Common myeloid progenitor, CD34-positive (primary cell): ENCODE measurements around the gene PHF2.

Experiments
- CTCF ChIA-PET: fragments of 350-600 bp; sonication (Branson Sonifier 250); formaldehyde crosslinking; loops from one replicate; lab custom pipeline; 2021; ENCODE audit warnings: antibody characterized with exemption; lab: Charles Lee
- POLR2A ChIA-PET: fragments of 350-600 bp; sonication (Branson Sonifier 250); formaldehyde crosslinking; loops from one replicate; lab custom pipeline; 2021; ENCODE audit warnings: antibody characterized with exemption; lab: Charles Lee
- DNase-seq, 3 donors: peaks; one replicate each; pipeline versions ENCODE4 v3.0.0 to v3.0.0-alpha.2; 2013
- H3K27ac ChIP-seq, 2 experiments: 1 replicate in 1 of 2; 2 replicates in 1 of 2; pipeline ENCODE4 v1.7.0; 2013; ENCODE audit warnings: inconsistent platforms in 2 of 2, low read length in 2 of 2, mild to moderate bottlenecking in 2 of 2, low read depth in 1 of 2, moderate library complexity in 1 of 2; ENCODE audit not compliant: severe bottlenecking in 2 of 2, insufficient read depth in 1 of 2, poor library complexity in 1 of 2
- H3K27me3 ChIP-seq, 5 experiments: replicated peaks in 2 of 5; 1 replicate in 3 of 5; 2 replicates in 2 of 5; pipeline versions ENCODE4 v1.6.1 to v1.7.0; 2013; ENCODE audit warnings: low read length in 4 of 5, mild to moderate bottlenecking in 2 of 5, moderate library complexity in 2 of 5, inconsistent platforms in 1 of 5; ENCODE audit not compliant: insufficient read depth in 5 of 5, control insufficient read depth in 4 of 5
- H3K36me3 ChIP-seq, 4 experiments: 1 replicate in 2 of 4; 2 replicates in 2 of 4; pipeline versions ENCODE4 v1.6.1 to v1.7.0; 2013; ENCODE audit warnings: low read length in 3 of 4, control low read depth in 1 of 4, mild to moderate bottlenecking in 1 of 4; ENCODE audit not compliant: control insufficient read depth in 4 of 4, insufficient read depth in 4 of 4
- H3K4me1 ChIP-seq, 4 experiments: 1 replicate in 3 of 4; 2 replicates in 1 of 4; pipeline versions ENCODE4 v1.6.1 to v1.7.1; 2013; ENCODE audit warnings: low read length in 3 of 4, mild to moderate bottlenecking in 3 of 4, control low read depth in 1 of 4, inconsistent platforms in 1 of 4, moderate library complexity in 1 of 4; ENCODE audit not compliant: control insufficient read depth in 4 of 4, insufficient read depth in 4 of 4; ENCODE audit errors: control extremely low read depth in 1 of 4
- H3K4me3 ChIP-seq, 7 experiments: 1 replicate in 4 of 7; 2 replicates in 3 of 7; pipeline versions ENCODE4 v1.5.1 to v1.7.0; 2013; ENCODE audit warnings: mild to moderate bottlenecking in 7 of 7, low read length in 6 of 7, moderate library complexity in 6 of 7, inconsistent platforms in 2 of 7, low read depth in 2 of 7, control low read depth in 1 of 7; ENCODE audit not compliant: insufficient read depth in 4 of 7, control insufficient read depth in 1 of 7; ENCODE audit errors: extremely low read depth in 1 of 7
- H3K9me3 ChIP-seq, 5 experiments: 1 replicate in 4 of 5; 2 replicates in 1 of 5; pipeline versions ENCODE4 v1.6.1 to v1.7.1; 2013; ENCODE audit warnings: low read length in 4 of 5, mild to moderate bottlenecking in 2 of 5, inconsistent platforms in 1 of 5, low read depth in 1 of 5, moderate library complexity in 1 of 5; ENCODE audit not compliant: control insufficient read depth in 4 of 5, insufficient read depth in 2 of 5; ENCODE audit errors: control extremely low read depth in 1 of 5
- WGBS: methylation state at CpG from one replicate; pipeline ENCODE4 v1.1.5; 2013; ENCODE audit not compliant: insufficient coverage; 5-methylcytosine and 5-hydroxymethylcytosine counted together

Gene PHF2

DNA sequence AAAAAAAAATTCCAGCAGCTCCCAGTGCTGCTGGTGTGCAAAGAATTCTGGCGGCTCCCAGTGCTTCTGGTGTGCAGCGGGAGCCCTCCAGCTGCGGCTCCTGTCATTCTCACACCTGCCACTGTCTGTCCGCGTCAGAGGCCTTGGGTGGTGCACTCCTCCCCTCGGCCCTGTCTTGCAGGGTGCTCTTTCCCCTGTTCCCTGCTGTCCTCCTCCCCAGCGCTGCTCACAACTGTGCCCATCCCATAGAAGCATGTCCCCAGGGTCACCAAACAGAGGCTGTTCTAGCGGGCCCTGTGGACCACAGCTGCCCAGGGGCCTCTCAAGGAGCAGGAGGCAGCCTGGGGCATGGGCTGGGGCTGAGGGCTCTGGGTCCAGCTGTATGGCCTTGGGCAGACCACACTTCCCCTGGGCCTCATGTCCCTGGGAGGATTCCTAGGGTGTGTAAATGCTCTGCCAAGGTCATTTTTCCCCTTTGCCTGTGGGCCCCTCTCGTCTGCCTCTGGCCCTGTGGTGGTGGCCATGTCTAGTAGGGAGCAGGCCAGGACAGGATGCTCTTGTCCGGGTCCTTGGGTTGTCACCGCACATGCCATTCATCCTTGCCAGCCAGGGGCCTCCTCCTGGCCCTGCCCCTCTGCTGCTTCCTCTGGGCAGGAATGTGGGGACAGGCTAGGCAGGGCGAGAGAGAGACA lies 68.2 kb downstream of the PHF2 start:
- no peak overlapping the region for H3K4me3 ChIP-seq
- ChIA-PET CTCF (no interaction called here), POLR2A (no interaction called here)
- no peaks in the 10 kb centered on the region for H3K27me3 ChIP-seq
- DNase-seq, result no peak
- no peak overlapping the region for H3K27ac ChIP-seq
- H3K9me3 ChIP-seq, result peaks cover 0 to 7% (median under 1%) of the 10 kb centered on the region in 5 experiments
- WGBS, result 87% methylated on average over 9 of the region's 12 CpGs
- H3K4me1 ChIP-seq, result no peaks in the 10 kb centered on the region
- H3K36me3 ChIP-seq, result peaks cover 15 to 65% (median 35%) of the 10 kb centered on the region in 4 experiments

DNA sequence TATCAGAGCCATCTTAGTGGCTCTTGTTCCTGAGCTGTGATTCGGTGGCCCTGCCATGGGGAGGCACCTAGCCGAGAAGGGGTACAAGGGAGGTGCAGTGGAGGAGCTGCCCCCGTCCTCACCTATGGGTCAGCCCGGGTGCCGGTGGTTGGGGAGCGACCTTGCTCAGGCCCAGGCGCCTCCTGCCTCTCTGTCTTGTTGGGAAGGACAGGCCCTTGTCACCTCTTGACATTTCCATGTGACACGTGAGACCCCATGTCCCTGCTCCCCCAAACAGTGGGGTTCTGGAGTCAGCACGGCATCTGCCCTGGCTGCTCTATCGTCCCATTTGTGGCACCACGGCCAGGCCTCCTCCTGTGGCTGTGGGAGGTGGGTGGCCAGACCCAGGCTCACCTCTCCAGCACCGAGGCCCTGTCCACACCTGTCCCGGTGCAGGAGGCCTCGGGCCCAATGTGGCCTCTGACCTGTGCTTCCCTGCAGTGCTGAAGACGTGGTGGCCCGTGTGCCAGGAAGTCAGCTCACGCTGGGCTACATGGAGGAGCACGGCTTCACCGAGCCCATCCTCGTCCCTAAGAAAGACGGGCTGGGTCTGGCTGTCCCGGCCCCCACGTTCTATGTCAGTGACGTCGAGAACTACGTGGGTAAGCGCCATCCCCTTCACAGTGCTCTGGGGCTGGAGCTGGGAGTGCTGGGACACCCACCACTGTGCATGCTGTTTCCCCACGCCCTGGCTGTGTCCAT lies 68.9 kb downstream of the PHF2 start:
- DNase-seq, result no peak
- CTCF ChIA-PET, result no interaction called here
- Histone ChIP-seq H3K4me3 (no peak overlapping the region), H3K36me3 (peaks cover 17 to 66% (median 38%) of the 10 kb centered on the region in 4 experiments), H3K27ac (no peak overlapping the region), H3K9me3 (no peaks in the 10 kb centered on the region), H3K4me1 (no peaks in the 10 kb centered on the region), H3K27me3 (no peaks in the 10 kb centered on the region)
- 98% methylated on average over 28 of the region's 28 CpGs for WGBS
- POLR2A ChIA-PET, result no interaction called here

- H3K27me3 ChIP-seq, result no peaks in the 10 kb centered on the region
- peaks cover 17 to 66% (median 39%) of the 10 kb centered on the region in 4 experiments for H3K36me3 ChIP-seq
- no peaks in the 10 kb centered on the region for H3K4me1 ChIP-seq
- 96% methylated on average over 10 of the region's 12 CpGs for WGBS
- CTCF ChIA-PET, result no interaction called here
- no peaks in the 10 kb centered on the region for H3K9me3 ChIP-seq
- H3K27ac ChIP-seq, result no peak overlapping the region
- POLR2A ChIA-PET, result no interaction called here
- no peak for DNase-seq
- H3K4me3 ChIP-seq, result no peak overlapping the region
Measured at GRCh38 chr9:93645921-93646639, 69.7 kb downstream of the PHF2 start.

GRCh38 chr9:93646640-93647178 lies 70.3 kb downstream of the PHF2 start:
- POLR2A ChIA-PET, result no interaction called here
- H3K36me3 ChIP-seq, result peaks cover 16 to 68% (median 41%) of the 10 kb centered on the region in 4 experiments
- no peak for DNase-seq

GRCh38 chr9:93648181-93648580 lies 71.8 kb downstream of the PHF2 start:
- CTCF ChIA-PET, result no interaction called here
- H3K9me3 ChIP-seq, result no peaks in the 10 kb centered on the region
- H3K4me3 ChIP-seq, result no peak overlapping the region
- POLR2A ChIA-PET, result no interaction called here
- H3K27ac ChIP-seq, result no peak overlapping the region
- no peaks in the 10 kb centered on the region for H3K27me3 ChIP-seq
- WGBS, result 93% methylated on average over 4 of the region's 5 CpGs
- H3K36me3 ChIP-seq, result peaks cover 13 to 67% (median 49%) of the 10 kb centered on the region in 4 experiments
- DNase-seq, result no peak
- no peaks in the 10 kb centered on the region for H3K4me1 ChIP-seq

More at GRCh38 chr9:93646640-93647178, 70.3 kb downstream of the PHF2 start:
- Histone ChIP-seq H3K27ac (no peak overlapping the region), H3K4me1 (no peaks in the 10 kb centered on the region), H3K27me3 (no peaks in the 10 kb centered on the region), H3K4me3 (no peak overlapping the region), H3K9me3 (no peaks in the 10 kb centered on the region)
- CTCF ChIA-PET, result no interaction called here
- 95% methylated on average over 10 of the region's 10 CpGs for WGBS

GRCh38 chr9:93648836-93649235 lies 72.5 kb downstream of the PHF2 start:
- Histone ChIP-seq H3K9me3 (no peaks in the 10 kb centered on the region), H3K27me3 (no peaks in the 10 kb centered on the region), H3K36me3 (peaks cover 12 to 66% (median 48%) of the 10 kb centered on the region in 4 experiments), H3K4me3 (no peak overlapping the region), H3K27ac (no peak overlapping the region), H3K4me1 (no peaks in the 10 kb centered on the region)
- ChIA-PET POLR2A (no interaction called here), CTCF (no interaction called here)
- 100% methylated on average over 6 of the region's 13 CpGs for WGBS
- no peak for DNase-seq
